CD4-positive, alpha-beta T cell treated with Interleukin-17A for 4 hours (primary cell): ENCODE data around the gene UST.

Experiments
- DNase-seq: peaks from one replicate; pipeline ENCODE4 v3.0.0-alpha.2; 2020; ENCODE audit warnings: mixed read lengths

UST gene

GRCh38 chr6:149065658-149066556, 319.1 kb downstream of the UST start:
- peak; percentile 73 for DNase-seq

DNA sequence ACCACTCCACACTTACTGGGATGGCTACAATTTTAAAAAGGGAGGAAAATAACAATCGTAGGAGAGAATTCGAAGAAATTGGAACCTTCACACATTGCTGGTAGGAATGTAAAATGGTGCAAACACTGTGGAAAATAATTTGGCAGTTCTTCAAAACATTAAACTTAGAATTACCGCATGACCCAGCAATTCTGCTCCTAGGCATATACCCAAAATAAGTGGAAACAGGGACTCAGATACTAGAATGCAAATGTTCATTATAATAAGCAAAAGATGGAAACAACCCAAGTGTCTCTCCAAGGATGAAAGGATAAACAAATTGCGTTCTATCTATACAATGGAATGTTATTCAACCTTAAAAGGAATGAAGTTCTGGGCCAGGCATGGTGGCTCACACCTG, 325.2 kb downstream of the UST start:
- no peak for DNase-seq

DNA sequence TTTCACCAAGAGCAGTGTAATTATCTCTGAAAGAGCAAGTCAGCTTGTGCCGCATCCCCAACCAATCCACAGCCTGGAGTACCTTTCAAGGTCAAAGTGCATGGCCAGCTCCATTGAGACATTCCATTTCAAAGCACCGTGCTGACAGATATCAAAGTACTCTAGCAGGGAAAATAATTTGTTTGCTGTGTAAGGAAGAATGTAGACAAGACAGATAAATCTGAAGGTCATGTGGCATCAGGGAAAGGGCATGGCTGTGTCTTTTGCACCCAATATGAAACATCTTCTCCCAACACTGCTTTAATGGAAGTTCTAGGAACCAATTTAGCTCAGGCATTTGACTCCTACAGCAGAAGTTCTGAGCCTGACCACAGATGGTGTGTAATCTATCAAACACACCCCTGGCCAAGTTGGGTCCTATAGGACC, 328.0 kb downstream of the UST start:
- DNase-seq = no peak

GRCh38 chr6:149075616-149076354, 329.0 kb downstream of the UST start:
- no peak for DNase-seq

DNA sequence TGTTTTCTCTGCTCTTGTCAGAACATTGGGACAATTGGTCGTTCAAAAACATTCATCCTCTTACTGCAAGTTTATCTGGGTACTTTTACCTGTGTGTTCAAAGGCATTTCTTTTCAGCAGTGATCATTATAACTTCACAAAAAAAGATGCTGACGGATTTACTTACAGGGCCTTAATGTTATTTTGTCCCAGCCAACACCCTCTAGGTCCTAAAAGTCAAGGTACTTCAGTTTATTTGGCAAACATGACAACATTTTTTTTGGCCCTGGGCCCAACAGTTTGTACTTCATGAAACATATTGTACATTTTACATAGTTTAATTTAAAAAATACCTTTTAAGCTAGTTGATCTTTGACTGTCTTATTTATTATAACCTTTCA, 329.5 kb downstream of the UST start:
- no peak for DNase-seq

DNA sequence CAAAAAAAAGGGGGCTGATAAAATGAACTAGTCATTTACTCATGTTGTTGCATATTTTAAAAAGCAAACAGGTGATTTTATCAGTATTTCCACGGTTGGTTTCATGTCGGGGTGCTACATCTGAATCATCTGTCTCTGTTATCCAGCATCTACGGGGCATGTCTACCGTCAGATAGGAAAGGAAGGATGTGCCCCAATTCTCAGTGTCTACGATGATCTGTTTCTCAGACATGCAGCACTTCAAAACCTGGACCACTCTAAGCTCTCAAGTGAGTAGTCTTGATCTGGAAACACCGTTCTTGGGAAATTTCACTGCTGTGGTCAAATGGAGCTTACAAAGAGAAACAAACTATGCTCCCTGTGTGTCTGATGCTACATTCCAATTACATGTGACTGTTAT, 330.4 kb downstream of the UST start:
- DNase-seq = peak; percentile 34

GRCh38 chr6:149078211-149078782, 331.5 kb downstream of the UST start:
- DNase-seq = no peak

DNA sequence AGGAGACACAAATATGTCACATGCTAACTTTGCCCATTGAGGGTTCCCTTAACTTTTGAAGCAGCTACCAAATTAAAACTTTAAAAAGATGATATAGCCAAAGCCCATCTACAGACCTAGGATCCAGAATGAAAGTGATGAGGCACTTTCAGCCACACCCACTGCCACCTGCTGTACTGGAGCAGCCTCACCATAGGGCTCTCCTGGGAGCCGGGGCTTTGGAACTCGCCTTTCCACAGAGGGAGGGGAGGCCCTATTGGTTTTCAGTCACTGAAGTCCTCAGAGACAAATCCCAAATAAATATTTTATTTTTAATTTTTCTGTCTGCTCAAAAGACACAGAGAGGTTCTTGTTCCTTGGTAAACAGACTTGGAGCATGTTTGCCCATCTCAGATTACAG, 332.6 kb downstream of the UST start:
- no peak for DNase-seq

- no peak for DNase-seq
Measured at GRCh38 chr6:149079911-149080491, 333.2 kb downstream of the UST start.

DNA sequence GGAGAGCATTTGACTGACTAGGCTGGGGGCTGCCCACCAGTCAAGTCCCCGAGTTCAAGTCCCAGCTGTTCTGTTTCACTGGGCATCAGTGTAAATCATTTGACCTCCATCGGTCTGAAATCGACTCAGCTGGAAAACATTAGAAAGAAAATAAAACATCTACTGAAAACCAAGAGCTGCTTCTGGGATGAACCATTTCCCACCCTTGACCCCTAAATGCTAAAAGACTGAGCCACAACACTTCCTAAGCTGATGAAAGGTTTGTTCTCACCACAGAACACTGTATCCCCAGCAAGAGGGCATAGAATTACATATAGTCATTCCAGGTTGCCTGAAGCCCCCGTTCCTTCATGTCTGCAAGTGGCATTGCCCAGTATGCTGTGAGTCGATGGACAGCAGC, 333.7 kb downstream of the UST start:
- DNase-seq = no peak

- DNase-seq = no peak
Measured at GRCh38 chr6:149081281-149081680, 334.5 kb downstream of the UST start.

DNA sequence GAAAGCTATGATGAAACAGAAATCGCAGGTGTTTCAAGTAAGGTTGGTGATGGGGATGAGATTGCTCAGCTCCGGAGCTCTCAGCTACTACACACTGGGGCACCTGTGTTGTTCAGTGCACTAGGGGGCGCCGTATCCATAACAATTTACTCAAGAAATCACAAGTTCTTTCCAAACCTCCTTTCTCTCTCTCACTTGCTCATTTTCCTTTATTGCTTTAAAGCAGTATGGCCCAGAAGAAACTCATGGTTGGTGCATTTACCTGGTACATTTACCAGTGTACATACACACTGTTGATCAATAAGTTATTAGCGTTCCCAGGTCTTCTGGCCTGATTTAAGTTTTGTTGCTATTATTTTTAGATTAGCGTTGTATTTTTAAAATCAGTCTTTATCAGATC, 335.5 kb downstream of the UST start:
- DNase-seq = peak; percentile 95

DNA sequence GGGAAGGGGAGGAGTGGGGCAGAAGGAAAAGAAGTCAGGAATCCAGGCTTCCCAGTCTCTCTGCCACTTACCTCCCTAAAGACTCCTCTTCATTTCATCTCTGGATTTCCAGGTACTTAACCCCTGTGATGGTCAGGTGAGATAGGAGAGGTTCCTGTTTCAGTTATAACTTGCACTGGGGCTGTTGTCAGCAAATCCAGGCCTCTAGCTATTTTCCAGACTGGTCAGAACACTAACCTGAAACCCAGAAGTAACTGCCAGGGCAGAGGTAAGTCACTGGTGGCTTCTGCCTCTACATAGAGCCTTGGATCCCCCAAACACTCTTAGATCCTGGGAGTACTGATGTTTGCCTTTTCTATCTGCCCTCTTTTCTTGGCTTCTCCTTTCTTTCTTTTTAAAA, 337.2 kb downstream of the UST start:
- DNase-seq = no peak

- no peak for DNase-seq
Measured at GRCh38 chr6:149084808-149085556, 338.2 kb downstream of the UST start.

GRCh38 chr6:149085557-149085938, 338.7 kb downstream of the UST start:
- DNase-seq = no peak

- DNase-seq = no peak
Measured at GRCh38 chr6:149086363-149086762, 339.5 kb downstream of the UST start.

DNA sequence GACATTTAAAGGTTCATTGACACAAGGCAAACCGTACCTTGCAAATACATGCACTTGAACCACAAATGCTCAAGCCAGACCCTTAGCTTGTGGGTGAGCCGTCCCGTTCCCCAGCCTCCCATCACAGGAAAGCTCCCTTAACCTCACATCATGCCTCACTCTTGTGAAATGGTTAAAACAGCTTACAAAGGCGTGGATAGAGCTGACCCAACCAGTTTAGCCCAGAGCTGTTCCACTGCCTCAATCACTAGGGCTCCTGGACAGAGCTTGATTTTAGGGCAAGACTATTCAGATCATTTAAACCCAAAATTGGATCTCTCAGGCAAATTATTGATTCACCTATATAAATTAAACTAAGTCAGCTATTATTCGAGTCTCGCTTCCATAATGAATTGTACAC, 341.1 kb downstream of the UST start:
- no peak for DNase-seq

DNA sequence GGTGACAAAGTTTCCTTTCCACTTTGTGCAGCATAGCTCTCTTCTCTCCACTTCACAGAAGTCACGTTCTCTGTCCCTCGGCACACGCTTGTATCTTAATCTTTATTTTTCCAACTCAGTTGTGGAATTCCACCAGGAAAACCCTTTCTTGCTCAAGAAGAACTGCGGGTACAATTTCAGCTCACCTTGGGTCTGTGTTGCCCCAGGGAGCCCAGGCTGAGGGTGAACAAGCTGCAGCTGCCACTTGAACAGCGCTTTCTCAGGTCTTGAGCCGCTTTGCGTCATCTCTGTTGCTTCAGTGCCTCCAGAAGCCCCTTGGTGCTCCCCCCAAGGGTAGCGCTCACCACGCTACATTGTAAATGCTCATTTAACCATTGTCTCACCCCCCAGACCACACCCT, 341.5 kb downstream of the UST start:
- no peak for DNase-seq

GRCh38 chr6:149089510-149089909, 342.7 kb downstream of the UST start:
- no peak for DNase-seq

- no peak for DNase-seq
Measured at GRCh38 chr6:149090937-149091336, 344.1 kb downstream of the UST start.

DNA sequence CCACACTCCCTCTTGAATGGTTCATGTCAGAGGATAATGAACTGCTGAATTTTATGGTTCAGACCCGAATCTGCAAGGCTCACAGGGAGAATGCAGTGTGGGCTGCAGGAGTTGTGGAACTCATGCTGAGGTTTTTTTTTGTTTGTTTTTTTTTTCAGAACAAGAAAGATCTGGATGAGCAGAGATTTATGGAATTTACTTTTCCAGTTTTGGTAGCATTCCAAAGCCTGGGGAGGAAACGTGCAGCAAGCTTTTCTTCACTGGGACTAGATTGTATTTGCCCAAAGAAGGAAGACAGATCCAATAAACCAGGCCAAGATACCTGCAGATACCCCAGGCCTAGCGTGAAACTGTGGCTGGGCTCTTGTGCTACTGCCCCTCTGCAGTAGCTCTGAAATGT, 346.8 kb downstream of the UST start:
- DNase-seq = no peak

DNA sequence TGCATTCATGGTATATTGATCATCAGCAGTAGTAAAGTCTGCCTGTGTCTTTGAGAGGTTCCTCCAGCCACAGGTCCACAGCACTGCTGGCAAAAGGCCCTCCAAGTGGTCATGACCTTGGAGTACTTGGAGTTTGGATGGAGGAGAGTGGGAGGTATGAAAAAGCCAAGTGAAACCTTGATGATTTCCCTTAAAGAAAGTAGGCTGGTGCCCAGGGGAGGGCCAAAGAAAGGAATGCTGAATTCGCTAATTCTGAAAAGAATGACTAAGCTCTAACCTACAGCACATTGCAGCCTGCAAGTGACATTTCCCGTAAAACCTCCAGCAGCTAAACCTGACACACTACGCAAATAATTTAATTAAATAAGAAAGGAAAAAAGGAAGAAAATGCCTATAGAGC, 347.3 kb downstream of the UST start:
- DNase-seq = peak; percentile 33

DNA sequence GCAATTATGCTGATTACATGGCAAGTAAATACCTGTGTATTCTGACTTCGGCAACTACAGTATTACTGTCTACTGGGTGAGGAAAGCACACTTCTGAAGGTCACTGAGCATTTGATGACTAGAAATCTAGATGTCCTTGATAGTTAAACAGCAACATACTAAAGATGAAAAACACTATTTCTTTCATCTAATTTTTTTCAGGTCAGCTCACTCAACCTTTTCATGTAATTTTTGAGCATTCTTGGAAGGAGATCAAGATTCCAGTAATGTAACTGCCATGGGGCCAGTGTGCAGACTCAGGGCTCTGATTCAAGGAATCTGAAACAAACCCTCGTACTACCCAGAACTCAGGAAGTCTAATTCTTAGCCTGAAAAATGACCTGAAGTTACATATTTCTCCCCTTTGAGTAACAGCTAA, 348.1 kb downstream of the UST start:
- DNase-seq = peak; percentile 26
